Suprapubic skin (tissue), 4 donors: Measurements from ENCODE around the gene SLC25A25.

ENCODE experiments used
- EP300 ChIP-seq: sonication (generic); formaldehyde crosslinking; IDR thresholded peaks from one replicate; pipeline ENCODE4 v1.6.1; 2017; ENCODE audit warnings: antibody characterized with exemption
- POLR2A ChIP-seq, 2 donors: fragments of 450-650 bp; IDR thresholded peaks; one replicate each; pipeline ENCODE4 v1.6.1; 2017; ENCODE audit warnings: antibody characterized with exemption in 2 of 2, mild to moderate bottlenecking in 2 of 2, moderate library complexity in 2 of 2
- POLR2AphosphoS5 ChIP-seq, 3 donors: sonication (generic); formaldehyde crosslinking; IDR thresholded peaks; one replicate each; pipeline ENCODE4 v1.6.1; 2017; ENCODE audit warnings: antibody characterized with exemption in 3 of 3
- TF ChIP-seq, protein P1 (sequence below), 2 donors: fragments of 200-600 bp in 1 of 2; fragments of 450-650 bp in 1 of 2; sonication (generic) in 1 of 2; IDR thresholded peaks; one replicate each; pipeline ENCODE4 v1.5.1; 2016 to 2019; ENCODE audit warnings: antibody characterized with exemption in 2 of 2, mild to moderate bottlenecking in 1 of 2, moderate library complexity in 1 of 2

DNA sequence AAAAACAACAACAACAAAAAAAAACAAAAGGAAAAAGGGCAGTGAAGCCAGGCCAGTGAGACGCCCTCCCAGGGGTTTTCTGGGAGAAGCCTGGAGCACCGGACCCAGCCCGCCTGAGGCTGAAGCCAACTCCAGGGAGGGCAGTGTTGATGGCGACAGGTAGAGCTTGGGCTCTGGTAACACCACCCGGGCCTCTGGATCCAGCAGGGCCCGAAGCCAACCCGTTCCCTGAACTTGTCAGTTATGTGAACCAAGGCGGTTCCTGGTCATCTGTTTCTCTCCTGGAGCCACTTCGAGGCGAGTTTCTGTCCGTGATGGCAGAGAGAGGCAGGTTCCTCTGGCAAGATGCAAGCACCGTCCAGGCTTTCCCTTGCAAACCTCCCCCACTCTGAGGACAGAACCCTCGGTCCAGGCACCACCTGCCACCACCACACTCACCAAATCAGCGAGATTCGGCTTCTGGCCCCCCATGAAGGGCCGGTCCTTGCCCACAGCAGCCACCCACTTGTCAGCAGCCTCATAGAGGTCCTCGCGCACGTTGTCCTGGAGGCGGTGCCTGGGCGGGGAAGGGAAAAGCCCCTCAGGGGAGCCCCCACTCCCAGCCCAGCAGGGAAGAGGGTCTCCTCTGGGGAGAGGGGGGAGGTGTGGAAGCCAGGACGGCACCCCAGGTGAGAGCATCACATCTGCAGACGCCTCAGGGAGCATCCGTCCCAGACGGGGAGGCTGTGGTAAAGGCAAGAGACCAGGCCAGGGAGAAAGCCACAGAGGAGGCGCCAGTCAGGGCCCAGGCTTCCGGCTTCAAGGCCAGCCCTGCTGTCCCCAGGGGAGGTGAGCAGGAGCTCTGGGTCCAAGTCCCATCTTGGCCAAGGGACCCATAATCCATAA lies 54.1 kb downstream of the SLC25A25 start:
- no peak for TF ChIP-seq POLR2AphosphoS5 (IDR thresholded peaks at IDR 0.05)
- TF ChIP-seq, protein P1, sequence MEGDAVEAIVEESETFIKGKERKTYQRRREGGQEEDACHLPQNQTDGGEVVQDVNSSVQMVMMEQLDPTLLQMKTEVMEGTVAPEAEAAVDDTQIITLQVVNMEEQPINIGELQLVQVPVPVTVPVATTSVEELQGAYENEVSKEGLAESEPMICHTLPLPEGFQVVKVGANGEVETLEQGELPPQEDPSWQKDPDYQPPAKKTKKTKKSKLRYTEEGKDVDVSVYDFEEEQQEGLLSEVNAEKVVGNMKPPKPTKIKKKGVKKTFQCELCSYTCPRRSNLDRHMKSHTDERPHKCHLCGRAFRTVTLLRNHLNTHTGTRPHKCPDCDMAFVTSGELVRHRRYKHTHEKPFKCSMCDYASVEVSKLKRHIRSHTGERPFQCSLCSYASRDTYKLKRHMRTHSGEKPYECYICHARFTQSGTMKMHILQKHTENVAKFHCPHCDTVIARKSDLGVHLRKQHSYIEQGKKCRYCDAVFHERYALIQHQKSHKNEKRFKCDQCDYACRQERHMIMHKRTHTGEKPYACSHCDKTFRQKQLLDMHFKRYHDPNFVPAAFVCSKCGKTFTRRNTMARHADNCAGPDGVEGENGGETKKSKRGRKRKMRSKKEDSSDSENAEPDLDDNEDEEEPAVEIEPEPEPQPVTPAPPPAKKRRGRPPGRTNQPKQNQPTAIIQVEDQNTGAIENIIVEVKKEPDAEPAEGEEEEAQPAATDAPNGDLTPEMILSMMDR (IDR thresholded peaks at IDR 0.05): no peak
- no peak for TF ChIP-seq POLR2A (IDR thresholded peaks at IDR 0.05)
- no peak for TF ChIP-seq EP300
